Measurements from ENCODE around the gene MRPS35.
"Not testable (repeated sequence)": the region's sequence is repeated elsewhere in the genome, so short reads cannot be mapped to it uniquely, and the experiment has no call there.

The MRPS35 gene

GRCh38 chr12:27709212-27709931 lies 1.3 kb upstream of the MRPS35 start:
- DNase-seq: no peak

- peak; percentile 55 for DNase-seq
Measured at GRCh38 chr12:27709932-27710591, 570 bp upstream of the MRPS35 start.

- DNase-seq: peak; percentile 58
Measured at GRCh38 chr12:27711317-27711682, 668 bp downstream of the MRPS35 start.

- DNase-seq: no peak
Measured at GRCh38 chr12:27711967-27712366, 1.3 kb downstream of the MRPS35 start.

GRCh38 chr12:27723212-27723611 lies 12.6 kb downstream of the MRPS35 start:
- no peak for DNase-seq

- DNase-seq: no peak
Measured at GRCh38 chr12:27730097-27730588, 19.5 kb downstream of the MRPS35 start.

GRCh38 chr12:27732281-27732680 lies 21.6 kb downstream of the MRPS35 start:
- peak; percentile 41 for DNase-seq

GRCh38 chr12:27733052-27733656 lies 22.5 kb downstream of the MRPS35 start:
- DNase-seq: peak; percentile 75

GRCh38 chr12:27733791-27734190 lies 23.2 kb downstream of the MRPS35 start:
- DNase-seq: no peak

- DNase-seq: not testable (repeated sequence)
Measured at GRCh38 chr12:27734321-27734720, 23.7 kb downstream of the MRPS35 start.

- no peak for DNase-seq
Measured at GRCh38 chr12:27743601-27744000, 33.0 kb downstream of the MRPS35 start.

- DNase-seq: not testable (repeated sequence)
Measured at GRCh38 chr12:27745734-27746133, 35.1 kb downstream of the MRPS35 start.

- no peak for DNase-seq
Measured at GRCh38 chr12:27747111-27747820, 36.6 kb downstream of the MRPS35 start.

GRCh38 chr12:27751386-27752047 lies 40.9 kb downstream of the MRPS35 start:
- no peak for DNase-seq

- DNase-seq: no peak
Measured at GRCh38 chr12:27754795-27755194, 44.2 kb downstream of the MRPS35 start.

GRCh38 chr12:27756670-27757195 lies 46.1 kb downstream of the MRPS35 start:
- DNase-seq: no peak

GRCh38 chr12:27762757-27763156 lies 52.1 kb downstream of the MRPS35 start:
- no peak for DNase-seq

- no peak for DNase-seq
Measured at GRCh38 chr12:27766587-27766986, 56.0 kb downstream of the MRPS35 start.

- no peak for DNase-seq
Measured at GRCh38 chr12:27769142-27769673, 58.6 kb downstream of the MRPS35 start.

GRCh38 chr12:27771481-27772327 lies 61.1 kb downstream of the MRPS35 start:
- no peak for DNase-seq
